NCI-H748 (cell line): ENCODE measurements around the gene NLK.
A peak's percentile ranks its signal among the peaks of the same experiment; 100 is the strongest.
"Not testable (repeated sequence)": the region's sequence is repeated elsewhere in the genome, so short reads cannot be mapped to it uniquely, and the experiment has no call there.

Source experiments
- DNase-seq: peaks from one replicate; lab custom pipeline; 2025; ENCODE audit not compliant: unreplicated experiment; lab: John Stamatoyannopoulos, UW

Gene NLK

DNA sequence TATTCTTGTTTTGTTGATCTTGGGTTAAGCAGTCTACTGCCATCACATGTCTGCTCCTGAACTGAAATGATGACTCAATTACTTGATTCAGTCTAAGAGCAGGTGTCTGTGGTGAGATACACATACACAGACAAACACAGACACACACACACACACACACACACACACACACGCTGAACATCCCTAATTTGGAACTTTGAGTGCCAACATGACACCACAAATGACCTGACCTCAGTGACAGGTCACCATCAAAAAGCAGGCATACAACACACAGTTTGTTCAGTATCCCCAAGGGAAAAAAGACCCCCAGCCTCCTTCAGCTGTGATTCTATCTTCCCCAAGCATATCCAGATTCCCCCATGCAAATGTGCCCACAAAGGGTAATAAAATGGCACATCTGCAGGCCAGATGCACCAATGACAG is 146.4 kb downstream of the NLK start:
- peak; percentile 15 for DNase-seq

DNA sequence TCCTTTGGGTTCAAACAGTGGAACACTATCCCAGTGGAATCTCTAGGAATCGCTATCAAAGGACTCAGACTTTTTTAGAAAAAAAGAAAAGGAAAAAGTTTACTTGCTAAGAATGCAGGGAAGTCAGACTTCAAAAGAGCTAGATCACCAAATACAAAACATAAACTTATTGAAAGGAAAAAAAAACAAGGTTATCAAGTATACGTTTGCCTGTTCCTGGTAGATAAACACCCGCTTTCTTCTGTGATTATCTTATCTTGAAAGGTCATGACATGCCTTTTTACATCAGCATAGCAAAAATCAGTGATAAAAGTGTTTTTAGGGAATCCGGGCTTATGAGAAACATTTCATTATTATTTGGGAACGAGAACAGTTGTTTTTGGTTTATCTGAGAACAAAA is 147.2 kb downstream of the NLK start:
- DNase-seq = no peak

DNA sequence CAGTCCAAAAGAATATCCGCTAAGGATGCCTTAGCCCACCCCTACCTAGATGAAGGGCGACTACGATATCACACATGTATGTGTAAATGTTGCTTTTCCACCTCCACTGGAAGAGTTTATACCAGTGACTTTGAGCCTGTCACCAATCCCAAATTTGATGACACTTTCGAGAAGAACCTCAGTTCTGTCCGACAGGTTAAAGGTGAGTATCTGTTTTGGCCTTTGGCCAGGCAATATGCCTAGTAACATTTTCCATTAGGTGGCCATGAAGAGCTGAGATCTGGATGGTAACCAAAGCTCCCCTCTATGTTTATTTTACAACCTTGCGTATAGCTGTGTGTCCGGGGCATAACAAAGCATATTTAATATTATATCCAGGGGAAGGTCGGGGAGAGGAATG is 148.5 kb downstream of the NLK start:
- no peak for DNase-seq

DNA sequence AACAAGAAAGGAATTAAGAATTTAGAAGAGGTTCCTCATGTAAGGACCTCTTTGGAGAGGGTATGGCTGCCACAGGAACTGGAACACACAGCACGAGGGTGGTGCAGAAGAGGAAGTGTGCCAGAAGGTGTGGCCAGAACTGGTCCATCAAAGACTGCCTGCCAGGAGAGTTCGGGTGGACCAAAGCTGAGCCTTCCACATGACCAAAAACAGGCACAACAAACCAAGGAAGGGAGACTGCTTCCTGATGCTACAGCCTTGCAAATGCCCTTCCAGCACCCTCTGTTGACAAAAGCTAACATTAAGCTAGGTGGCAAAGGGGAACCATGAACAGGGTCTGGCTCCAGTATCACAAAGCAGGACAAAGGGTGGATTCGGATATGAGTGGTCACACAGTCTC is 150.8 kb downstream of the NLK start:
- no peak for DNase-seq

DNA sequence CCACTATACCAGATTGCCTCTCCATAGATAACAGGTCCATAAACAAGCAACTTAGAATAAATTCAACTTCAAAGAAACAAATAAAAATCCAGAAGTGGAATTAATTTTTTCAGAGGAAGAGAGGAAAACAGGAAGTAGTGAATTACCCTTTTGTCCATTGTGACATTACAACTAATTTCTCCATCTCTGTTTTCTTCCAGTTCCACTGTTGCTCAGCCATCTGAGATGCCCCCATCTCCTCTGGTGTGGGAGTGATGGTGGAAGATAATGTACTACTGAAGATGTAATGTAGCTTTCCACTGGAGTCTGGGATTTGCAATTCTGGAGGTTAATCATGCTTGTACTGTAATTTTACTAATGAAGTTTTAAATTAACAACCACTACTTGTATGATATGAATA is 151.9 kb downstream of the NLK start:
- DNase-seq = no peak

DNA sequence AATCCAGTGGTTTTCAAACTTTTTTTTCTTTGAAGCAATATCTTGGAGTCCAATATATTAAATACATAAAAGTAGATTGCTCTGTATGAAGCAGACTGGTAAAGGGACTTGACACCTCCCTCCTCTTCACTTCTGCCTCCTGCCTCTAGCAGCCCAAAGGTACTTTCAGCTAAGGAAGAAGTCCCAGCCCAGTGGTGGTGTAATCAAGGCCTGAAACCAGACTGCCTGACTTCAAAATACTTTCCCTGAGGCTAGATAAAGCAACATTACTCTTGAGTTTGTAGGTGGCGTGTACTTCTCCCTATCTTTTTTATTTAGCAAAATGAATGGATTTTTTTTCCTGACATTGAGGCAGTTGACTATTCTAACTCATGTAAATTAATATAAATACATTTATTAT is 154.2 kb downstream of the NLK start:
- no peak for DNase-seq

DNA sequence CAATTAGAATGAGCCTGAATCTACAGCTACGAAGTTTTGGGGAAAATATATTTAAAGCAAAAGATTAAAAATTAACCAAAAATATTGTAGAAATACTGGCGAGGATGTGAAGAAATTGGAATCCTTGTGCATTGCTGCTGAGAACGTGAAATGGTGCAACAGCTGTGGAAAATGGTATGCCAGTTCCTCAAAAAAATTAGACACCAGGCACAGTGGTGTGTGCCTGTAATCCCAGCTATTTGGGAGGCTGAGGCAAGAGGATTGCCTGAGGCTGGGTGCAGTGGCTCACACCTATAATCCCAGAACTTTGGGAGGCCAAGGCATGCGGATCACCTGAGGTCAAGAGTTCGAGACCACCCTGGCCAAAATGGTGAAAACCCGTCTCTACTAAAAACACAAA is 156.6 kb downstream of the NLK start:
- no peak for DNase-seq

DNA sequence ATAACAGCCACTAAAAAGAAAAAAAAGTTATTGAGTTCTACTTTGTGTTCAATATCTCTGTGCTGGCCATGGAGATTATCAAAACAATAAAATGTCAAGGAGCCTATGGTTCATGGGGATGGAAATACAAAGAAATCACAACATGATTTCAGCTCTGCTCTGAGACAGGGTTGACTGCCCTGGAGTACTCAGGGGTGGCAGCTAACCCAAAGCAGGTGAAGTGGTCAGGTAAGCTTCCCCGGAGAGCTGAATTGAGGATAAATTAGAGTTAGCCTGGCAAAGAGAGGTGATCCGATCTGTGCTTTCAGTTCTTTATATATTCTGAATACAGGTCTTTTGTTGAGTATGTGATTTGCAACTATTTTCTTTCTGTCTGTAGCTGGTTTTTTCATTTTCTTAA is 157.3 kb downstream of the NLK start:
- no peak for DNase-seq

DNA sequence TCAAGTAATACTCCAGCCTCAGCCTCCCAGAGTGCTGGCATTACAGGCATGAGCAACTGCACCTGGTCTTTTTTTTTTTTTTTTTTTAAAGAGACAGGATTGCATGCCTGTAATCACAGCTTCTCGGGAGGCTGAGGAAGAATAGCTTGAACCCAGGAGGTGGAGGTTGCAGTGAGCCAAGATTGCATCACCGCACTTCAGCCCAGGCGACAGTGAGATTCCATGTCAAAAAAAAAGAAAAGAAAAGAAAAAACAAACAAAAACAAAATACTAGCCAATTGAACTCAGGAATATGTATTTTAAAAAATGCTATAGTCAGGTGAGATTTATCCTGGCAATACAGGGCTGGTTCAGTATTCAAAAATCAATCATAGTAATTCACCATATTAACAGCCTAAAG is 158.8 kb downstream of the NLK start:
- DNase-seq = no peak

DNA sequence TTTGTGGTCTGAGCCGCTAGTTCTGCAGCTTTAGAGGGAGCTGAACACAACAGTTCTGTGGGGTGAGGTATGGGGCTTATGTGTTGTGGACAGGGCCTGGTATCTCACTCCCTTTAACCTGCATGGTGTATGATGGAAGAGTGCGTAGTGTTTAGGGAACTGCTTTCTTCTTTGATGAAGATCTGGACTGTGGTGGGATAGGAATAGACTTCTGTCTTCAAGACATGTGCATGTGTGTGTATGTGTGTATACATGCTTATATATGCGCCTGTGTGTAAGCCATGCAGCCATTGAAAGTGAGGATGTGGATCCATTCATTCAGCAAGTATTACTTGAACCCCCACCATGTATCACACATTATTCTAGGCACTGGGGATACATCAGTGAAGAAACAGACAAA is 161.8 kb downstream of the NLK start:
- no peak for DNase-seq

DNA sequence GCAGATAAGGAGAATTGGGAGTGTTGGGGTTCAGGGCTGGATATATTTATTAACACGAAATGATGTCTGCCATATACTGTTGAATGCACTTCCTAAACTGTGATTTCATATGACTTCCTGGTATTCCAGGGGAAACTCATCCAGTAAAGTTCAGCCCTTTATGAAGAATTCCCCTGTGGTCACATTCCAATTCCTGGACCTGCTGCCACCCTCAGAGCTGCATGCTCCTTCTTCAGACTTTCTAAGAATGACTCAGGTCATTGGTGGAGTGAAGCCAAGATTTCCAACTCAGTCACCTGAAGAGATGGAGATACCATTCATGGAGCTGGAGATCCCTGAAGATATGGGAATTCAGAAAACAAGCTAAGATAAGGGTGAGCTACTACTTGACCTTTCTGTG is 162.3 kb downstream of the NLK start:
- no peak for DNase-seq

DNA sequence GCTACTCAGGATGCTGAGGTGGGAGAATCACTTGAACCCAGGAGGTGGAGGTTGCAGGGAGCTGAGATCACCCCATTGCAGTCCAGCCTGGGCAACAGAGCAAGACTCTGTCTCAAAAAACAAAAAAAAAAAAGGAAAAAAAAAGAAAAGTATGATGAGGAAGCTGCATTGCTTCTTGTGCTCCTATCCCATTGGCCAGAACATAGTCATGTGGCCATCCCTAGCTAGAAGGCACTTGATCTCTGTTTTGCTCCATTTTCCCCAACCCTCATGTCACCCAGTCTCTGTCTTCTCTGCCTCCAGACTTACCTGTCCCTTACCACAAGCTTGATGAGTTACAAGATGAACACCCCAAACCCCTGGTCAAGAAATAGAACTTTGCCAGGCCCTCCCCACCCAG is 163.8 kb downstream of the NLK start:
- DNase-seq = no peak

DNA sequence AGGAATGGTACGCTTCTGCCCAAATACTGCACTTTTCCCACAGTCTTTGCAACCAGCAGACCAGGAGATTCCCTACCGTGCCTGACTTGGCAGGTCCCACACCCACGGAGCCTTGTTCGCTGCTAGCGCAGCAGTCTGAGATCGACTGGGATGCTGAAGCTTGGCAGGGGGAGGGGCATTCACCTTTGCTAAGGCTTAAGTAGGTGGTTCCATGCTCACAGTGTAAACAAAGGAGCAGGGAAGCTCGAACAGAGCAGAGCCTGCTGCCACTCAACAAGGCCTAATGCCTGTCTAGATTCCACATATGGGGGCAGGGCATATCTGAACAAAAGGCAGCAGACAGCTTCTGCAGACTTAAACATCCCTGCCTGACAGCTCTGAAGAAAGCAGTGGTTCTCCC is 169.3 kb downstream of the NLK start:
- no peak for DNase-seq

DNA sequence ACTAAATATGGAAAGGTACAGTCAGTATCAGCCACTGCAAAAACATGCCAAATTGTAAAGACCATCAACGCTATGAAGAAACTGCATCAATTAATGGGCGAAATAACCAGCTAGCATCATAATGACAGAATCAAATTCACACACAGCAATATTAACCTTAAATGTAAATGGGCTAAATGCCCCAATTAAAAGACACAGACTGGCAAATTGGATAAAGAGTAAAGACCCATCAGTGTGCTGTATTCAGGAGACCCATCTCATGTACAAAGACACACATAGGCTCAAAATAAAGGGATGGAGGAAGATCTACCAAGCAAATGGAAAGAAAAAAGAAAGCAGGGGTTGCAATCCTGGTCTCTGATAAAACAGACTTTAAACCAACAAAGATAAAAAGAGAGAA is 171.1 kb downstream of the NLK start:
- not testable (repeated sequence) for DNase-seq

DNA sequence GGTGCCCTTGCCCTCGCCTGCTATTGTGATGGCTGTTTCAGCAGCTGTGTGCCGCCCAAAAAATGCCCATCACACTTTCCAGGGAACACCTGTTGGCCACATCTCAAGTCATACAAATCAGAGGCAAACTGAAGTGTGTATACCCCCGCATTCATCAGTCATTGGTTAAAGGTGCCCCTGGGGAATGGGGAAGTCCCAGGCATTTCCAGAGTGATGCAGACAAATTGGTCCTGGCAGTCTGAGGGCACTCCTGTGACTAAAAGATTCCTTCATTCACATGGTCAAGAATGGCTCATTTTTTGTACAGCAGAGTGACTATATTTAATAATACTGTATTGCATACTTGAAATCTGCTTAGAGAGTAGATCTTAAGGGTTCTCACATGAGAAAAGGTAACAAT is 173.6 kb downstream of the NLK start:
- no peak for DNase-seq

DNA sequence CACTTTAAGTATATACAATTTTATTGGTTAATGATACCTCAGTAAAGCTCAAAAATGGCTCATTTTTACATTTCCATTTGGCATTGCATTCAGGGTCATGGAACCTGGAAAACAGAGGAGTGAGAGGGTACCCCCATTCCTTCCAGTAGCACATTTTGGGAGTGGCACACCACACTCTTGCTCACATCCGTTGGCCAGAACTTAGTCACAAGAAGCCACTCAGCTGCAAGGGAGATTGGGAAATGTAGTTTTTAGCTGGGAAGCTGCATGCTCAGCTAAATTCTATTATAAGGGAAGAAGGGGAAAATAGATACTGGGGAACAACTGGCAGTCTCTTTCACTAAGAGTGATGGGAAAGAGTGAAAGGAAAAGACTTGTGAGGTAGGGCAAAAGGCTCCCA is 174.1 kb downstream of the NLK start:
- no peak for DNase-seq

DNA sequence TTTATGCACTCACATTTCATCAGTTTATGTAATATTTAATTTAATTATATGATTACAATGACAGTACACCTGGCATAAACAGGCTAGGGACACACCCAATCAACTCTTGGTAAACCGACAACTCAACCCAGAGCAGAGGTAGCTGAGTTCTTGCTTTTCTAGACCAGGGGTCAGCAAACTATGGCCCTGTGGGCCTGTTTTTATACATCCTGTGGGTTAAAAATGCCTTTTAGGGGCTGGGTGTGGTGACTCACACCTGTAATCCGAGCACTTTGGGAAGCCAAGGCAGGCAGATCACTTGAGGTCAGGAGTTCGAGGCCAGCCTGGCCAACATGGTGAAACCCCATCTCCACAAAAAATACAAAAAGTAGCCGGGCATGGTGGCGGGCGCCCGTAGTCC is 177.3 kb downstream of the NLK start:
- no peak for DNase-seq

DNA sequence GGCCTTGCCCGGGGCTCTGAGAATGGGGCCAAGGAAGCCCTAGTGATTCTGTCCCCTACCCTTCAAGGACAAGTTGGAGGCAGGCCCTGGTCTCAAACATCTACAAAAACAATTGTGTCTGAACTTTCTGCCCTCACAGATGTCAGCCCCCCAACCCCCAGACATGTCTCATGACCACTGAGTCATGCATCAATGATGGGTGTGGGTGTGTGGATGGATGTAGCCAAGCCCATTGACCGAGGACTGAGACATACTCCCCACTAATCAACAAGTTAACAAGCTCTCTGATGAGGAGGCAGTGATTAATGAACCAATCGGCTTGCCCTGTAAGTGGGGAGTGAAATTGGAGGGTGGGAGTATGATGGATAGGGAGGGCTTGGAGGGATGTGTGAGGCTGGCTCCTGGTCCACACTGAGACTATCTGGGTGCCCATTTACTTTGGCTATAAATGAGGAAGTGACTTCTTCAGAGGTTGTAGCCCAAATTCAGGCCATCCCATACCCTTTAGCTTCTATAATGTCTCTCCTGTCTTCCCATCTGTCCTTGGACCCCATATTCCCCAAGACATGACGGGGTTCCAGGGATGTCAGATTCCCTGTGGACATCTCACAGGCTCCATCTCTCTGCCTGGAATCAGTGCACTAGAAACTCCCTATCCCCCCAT is 179.4 kb downstream of the NLK start:
- no peak for DNase-seq

DNA sequence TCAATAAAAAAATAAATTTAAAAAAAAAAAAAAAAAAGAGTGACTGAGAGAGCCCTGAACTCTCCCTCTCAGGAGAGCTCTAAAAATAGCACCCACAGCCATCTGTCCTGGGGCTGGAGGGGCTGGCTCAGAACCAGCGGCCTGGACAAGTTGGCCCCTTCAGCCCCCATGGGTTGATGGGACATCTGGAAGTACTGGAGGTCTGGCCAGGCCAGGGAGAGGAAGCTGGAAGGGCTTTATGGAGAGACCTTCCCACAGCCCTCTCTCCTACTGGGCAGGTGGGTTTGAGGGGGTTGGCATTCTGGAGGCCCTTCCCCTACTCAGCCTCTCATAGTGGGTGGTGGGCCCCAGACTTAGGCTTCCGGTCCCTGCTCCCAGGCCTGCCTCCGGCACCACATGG is 182.8 kb downstream of the NLK start:
- no peak for DNase-seq

DNA sequence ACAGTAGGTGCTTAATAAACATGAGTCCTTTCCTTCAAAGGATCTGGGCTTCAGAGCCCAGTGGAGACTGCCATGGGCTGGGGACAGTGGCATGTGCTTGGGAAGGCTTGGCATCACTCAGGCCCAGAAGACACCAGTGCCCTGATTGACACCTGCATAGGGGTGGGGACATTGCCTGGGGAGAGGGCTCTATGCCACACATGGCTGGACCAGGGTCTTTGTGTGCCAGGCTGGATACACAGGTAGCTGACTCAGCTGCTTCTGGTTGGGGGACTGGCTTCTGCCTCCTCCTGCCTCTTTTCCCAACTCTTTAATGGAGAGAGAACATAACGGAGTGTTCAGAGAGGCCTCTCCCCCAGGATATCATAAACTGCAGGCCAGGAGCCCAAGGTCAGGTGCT is 183.4 kb downstream of the NLK start:
- no peak for DNase-seq

DNA sequence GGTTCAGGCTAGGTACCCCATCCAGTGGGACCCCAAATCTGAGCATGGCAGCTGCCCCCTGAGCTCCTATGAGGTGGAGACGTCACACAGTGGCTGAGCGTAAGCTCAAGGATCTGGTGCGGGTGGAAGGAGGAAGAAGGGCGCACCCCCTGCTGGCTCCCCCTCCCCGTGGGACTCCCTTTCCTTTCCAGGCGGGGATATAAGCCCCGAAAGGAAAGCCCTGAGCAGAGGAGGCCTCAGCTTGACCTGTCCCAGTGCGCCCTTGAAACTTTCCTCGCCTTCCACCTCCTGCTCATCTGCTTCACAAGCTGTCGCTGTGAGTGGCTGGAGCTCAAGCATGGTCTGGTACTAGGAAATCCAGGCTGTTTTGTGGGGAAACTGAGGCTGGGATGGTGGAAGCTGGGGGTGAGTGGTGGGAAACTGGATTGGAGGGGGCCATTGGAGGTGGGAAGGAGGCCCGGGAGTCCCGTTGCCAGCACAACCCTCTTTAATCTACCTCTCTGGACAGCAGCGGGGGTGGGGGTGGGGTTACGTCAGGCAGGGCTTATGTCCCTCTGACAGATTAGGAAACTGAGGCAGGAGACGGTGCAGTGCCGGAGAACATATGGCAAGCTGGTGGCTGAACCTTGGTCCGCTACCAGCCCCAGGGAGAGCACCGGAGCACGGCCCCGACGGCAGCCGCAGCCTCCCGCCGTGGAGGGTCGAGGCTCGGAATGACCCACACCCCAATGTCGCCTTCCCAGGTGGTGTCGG is 184.3 kb downstream of the NLK start:
- DNase-seq = no peak

DNA sequence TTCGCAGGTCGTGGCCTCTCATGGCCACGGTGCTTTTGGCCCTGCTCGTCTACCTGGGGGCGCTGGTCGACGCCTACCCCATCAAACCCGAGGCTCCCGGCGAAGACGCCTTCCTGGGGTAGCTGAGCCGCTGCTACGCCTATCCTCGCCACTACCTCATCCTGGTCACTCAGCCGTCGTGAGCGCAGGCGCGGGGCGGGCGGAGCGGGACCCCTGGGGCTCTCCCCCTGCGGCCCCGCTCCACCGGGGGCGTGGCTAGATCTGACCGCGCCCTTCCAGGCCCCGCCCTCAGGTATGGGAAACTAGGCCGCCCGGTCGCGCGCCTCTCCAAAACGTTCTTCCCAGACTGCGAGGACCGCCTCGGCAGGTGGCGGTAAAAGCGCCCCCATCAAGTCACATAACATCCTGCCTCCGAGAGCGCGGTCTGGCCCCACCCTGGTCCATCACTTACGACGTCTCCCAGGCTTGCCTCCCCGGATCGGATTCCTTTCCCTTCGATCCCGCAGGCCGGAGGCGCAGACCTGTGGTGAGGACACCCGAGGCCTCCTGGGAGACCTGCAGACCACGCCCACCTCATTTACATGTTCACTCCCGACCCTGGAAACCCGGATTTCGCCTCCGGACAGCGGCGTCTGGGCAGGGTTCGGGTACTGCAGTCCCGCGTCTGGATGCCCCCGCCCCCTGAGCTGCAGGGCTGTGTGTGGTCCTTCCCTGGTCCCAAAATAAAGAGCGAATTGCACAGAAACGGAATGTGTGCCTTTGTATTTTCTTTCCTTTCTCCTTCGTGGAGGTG is 185.0 kb downstream of the NLK start:
- peak; percentile 98 for DNase-seq
